Measurements from ENCODE around the gene RTF1.
A peak's percentile ranks its signal among the peaks of the same experiment; 100 is the strongest.
"Not testable (repeated sequence)": the region's sequence is repeated elsewhere in the genome, so short reads cannot be mapped to it uniquely, and the experiment has no call there.

Gene RTF1

DNA sequence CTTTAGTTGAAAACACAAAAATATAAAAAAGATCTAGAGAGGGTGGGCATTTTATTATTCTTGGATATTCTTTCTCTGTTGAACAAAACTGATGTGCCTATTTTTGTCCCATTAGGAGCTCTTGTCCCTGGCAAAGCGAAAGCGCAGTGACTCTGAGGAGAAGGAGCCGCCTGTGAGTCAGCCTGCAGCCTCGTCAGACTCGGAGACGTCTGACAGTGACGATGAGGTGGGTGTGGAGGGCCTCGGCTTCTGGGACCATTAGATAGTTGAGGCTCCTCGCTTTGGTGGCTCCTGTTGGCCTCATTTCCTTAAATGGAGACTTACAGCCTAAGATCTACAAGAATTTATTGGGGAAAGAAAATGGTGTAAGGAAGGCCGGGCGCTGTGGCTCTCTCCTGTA, 21.3 kb downstream of the RTF1 start:
- no peak for DNase-seq

GRCh38 chr15:41438745-41439144, 21.9 kb downstream of the RTF1 start:
- not testable (repeated sequence) for DNase-seq

DNA sequence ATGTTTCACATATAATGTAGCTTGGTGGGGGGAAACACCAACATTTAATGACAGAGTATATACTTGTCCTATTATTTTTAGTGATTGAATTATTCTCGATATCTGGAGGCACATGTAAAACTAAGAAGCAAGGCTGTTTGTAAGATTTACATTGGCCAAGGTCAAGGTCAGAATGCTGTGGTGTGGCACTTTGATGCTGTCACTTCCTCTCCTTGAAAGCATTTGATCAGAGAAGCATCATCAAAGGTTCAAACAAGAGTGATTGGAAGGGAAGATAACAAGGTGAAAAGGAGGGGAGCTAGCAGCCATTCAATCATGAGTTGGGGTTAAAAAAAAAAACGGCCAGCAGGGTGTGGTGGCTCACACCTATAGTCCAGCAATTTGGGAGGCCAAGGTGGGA, 26.4 kb downstream of the RTF1 start:
- DNase-seq, result no peak

DNA sequence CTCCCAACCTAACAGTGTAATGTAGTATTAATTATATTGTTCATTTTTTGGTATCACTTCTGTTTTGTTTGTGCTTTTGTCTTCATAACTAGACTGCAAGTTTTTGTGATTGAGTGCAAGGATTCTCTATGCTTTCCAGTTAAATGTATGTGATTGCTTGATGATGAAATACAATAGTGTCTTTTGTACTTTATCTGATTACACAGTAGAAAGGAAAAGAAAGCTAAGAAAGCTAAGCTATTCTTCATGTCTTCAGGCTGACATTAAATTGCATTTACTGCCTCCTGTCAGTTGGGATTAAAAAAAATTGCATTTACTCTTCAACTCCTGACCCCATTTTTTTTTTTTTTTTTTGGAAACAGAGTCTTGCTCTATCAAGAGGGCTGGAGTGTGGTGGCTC, 28.5 kb downstream of the RTF1 start:
- DNase-seq, result no peak

DNA sequence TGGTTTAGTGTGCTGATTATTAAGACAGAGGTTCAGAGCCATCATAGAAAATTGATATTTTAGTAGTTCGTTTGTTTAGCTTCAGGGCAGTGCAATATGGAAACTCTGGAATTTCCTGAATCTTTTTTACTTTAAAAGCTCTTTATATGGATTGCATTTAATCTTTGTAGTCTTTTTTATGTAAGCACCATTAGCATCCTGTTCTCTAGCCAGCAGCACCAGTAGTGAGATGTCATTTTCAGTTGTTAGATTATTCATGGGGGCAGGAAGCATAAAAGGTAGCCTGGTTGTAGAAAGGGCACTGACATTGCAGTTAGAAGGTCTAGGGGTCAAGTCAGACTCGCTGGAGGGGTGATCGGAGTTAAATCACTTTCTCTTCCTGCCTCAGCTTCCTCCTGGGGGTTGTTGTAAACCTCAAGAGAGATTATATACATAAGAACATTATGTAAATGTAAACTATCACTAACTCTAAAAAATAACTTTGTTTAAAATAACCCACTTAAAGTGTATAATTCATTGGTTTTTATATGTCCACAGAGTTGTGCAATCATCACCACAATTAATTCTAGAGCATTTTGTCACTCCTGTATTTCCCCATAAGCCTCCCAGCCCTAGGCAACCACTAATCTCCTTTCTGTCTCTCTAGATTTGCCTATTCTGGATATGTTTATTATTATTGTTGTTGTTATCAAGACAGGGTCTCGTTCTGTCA, 45.3 kb downstream of the RTF1 start:
- no peak for DNase-seq

- no peak for DNase-seq
Measured at GRCh38 chr15:41464889-41465580, 48.1 kb downstream of the RTF1 start.

GRCh38 chr15:41465822-41466421, 49.0 kb downstream of the RTF1 start:
- DNase-seq, result no peak

- no peak for DNase-seq
Measured at GRCh38 chr15:41466711-41467110, 49.8 kb downstream of the RTF1 start.

- DNase-seq, result not testable (repeated sequence)
Measured at GRCh38 chr15:41469644-41470043, 52.7 kb downstream of the RTF1 start.

GRCh38 chr15:41473418-41473817, 56.5 kb downstream of the RTF1 start:
- DNase-seq, result no peak

GRCh38 chr15:41474436-41474835, 57.5 kb downstream of the RTF1 start:
- no peak for DNase-seq

DNA sequence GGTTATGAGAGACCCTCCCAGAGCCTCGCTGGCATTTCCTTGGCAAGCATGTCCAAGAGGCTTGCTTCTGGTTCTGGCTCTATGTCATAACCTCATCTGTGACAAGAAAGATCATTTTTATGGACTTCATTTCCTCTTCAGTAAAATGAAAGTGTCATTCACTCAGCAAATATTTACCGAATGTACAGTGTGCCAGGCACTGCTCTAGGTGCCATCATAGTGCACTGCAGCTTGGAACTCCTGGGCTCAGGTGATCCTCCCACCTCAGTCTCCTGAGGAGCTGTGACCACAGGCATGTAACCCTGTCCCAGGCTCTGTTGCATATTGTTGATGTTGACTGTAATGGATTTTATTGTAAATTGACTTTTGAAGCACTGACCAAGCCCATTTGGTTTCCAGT, 58.0 kb downstream of the RTF1 start:
- no peak for DNase-seq

- DNase-seq, result no peak
Measured at GRCh38 chr15:41476416-41477048, 59.6 kb downstream of the RTF1 start.

GRCh38 chr15:41480396-41481140, 63.7 kb downstream of the RTF1 start:
- no peak for DNase-seq

DNA sequence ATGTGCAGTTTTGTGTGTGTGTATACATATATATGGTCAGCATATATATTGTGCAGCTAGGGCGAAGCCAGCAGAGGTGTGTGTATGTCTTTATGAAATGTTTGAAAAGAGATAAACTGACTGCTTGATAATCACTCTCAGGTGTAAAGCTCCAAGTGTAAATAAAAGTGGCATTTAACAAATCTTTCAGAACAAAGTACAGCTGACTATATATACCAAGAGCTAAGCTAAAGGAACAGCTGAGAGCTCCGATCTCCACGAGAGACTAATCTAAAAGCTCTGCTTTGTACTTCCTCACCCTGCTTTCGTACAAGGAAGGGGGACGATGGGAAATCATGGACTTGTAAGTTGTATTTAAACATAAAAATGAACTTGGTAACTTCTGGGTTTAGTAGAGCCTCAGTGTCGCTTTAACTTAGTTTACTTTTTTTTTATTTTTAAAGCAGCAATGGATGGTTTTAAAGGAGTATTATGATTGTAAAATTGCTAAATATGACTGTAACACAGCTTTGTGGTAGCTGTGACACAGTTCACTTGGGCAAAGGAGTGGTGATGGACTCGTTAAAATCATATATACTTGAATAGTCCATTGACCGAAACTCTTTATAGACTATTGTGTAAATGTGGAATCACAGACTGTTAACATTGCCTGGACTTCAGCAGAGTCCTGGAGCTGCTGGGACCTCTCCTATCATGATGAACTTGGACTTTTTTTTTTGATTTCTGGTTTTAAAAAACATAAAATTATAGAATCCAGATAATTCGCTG, 65.4 kb downstream of the RTF1 start:
- DNase-seq, result no peak

- peak; percentile 37 for DNase-seq
Measured at GRCh38 chr15:41483115-41483514, 66.2 kb downstream of the RTF1 start.

DNA sequence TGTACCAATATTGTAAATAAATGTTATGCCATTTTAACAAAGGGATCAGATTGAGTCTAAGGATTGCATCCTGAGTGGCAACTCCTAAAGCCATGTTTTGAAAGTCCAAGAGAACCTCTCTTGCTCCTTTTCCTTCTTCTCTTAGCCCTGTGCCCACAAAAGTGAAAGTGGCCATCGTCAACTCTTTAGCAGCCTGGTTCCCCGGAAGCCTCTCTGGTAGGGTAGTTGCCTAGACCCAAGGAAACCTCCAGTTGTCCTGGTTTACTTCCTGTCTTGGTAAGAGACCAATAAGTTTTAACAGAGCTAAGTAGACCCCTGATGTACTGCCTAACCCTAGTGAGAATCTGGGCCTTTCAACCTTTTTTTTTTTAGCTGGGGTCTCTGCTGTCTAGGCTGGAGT, 66.6 kb downstream of the RTF1 start:
- no peak for DNase-seq

GRCh38 chr15:41484937-41485625, 68.2 kb downstream of the RTF1 start:
- no peak for DNase-seq

DNA sequence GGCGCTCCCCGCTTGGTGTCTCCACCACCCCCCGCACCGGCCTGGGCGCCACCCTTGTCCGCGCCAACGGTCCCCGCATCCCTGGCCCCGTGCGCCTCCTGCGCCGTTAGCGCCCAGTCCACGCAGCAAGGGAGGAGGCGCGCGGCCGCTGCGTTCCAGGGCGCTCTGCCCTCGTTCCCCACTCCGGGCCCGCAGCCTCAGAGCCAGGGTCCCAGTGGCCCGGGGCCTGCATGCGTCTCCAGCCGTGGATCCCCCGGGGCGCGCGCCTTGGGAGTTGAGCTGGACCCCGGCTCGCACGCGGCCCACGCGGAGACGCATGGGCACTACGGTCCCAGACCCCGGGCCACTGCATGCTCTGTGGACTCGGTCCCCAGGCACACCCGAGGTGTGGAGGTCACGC, 69.4 kb downstream of the RTF1 start:
- no peak for DNase-seq

DNA sequence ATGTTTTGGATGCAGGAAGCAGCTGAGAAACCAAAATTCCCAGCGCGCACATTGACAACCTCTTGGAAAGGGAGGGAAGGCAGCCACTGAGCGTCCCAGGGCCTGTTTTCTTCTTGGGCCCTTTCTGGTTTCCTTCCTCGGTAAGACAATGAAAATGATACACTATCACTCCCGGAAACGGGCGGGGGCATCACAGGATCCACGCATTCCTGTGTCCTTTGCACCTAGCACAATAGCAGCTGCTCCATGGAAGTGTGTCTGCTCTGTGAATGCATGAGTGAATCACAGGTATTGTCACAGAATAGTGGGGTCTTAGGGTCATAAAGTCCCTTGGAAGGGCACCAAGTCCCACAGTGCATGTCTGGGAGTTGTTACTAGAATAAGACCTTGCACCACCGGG, 70.5 kb downstream of the RTF1 start:
- no peak for DNase-seq

GRCh38 chr15:41487802-41488201, 70.9 kb downstream of the RTF1 start:
- DNase-seq, result no peak

GRCh38 chr15:41489641-41490040, 72.7 kb downstream of the RTF1 start:
- no peak for DNase-seq

Measured in NK-92 treated with Interleukin-12 subunit alpha and Interleukin-12 subunit beta, amount 100 ng/mL, for 24 hours (cell line).